Upper lobe of left lung (tissue), 4 donors: Measurements from ENCODE around the gene SART1.

Experiments
- POLR2A ChIP-seq, 4 donors: fragments of 450-650 bp; IDR thresholded peaks; one replicate each; pipeline ENCODE4 v1.5.1; 2016 to 2017; ENCODE audit warnings: antibody characterized with exemption in 4 of 4, mild to moderate bottlenecking in 2 of 4
- POLR2AphosphoS5 ChIP-seq, 2 donors: sonication (generic); formaldehyde crosslinking; IDR thresholded peaks; one replicate each; pipeline ENCODE4 v1.5.1; 2017; ENCODE audit warnings: antibody characterized with exemption in 2 of 2
- TF ChIP-seq, protein P1 (sequence below), 6 experiments: fragments of 450-650 bp in 4 of 6; fragments of 200-600 bp in 2 of 6; sonication (generic) in 2 of 6; IDR thresholded peaks; one replicate each; pipeline ENCODE4 v1.5.1; 2016 to 2019; ENCODE audit warnings: antibody characterized with exemption in 6 of 6

DNA sequence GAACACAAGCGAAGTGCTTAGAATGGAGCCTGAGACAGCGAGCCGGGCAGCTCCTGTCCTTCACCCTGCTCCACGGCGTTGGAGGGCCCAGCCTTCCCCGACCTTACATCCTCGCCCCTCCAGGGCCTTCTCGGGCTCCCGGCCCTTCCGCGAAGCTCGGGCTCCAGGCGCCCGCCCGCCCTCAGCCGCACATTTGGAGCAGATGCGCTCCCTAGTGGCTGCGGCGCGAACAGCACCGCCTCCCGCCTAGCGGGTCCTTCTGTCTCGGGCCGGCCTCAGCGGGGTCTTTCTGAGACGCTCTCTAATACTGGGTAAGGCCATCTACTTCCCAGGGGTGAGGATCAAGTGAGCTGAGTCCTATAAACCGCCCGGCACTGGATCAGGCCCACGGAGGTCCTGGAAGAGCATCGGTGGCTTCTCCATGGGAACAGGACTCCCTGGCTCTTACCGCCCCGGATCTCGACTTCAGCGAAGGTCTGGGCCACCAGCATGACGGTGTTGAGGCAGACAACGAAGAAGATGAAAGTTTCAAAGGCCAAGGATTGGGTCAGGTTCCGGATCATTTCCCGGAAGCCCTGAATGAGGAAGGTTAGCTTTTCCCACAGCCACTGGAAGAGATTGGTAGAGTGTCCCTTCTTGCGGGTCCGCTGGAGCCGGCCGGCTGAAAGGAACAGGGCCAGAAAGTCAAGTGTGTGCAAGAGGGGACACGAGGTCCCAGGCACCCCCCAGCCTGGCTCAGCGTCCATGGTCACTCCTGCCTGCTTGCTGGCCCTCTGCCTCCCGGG, 61.1 kb downstream of the SART1 start:
- TF ChIP-seq POLR2A (IDR thresholded peaks at IDR 0.05): no peak
- TF ChIP-seq POLR2AphosphoS5 (IDR thresholded peaks at IDR 0.05): no peak
- TF ChIP-seq, protein P1, sequence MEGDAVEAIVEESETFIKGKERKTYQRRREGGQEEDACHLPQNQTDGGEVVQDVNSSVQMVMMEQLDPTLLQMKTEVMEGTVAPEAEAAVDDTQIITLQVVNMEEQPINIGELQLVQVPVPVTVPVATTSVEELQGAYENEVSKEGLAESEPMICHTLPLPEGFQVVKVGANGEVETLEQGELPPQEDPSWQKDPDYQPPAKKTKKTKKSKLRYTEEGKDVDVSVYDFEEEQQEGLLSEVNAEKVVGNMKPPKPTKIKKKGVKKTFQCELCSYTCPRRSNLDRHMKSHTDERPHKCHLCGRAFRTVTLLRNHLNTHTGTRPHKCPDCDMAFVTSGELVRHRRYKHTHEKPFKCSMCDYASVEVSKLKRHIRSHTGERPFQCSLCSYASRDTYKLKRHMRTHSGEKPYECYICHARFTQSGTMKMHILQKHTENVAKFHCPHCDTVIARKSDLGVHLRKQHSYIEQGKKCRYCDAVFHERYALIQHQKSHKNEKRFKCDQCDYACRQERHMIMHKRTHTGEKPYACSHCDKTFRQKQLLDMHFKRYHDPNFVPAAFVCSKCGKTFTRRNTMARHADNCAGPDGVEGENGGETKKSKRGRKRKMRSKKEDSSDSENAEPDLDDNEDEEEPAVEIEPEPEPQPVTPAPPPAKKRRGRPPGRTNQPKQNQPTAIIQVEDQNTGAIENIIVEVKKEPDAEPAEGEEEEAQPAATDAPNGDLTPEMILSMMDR (IDR thresholded peaks at IDR 0.05): peak; percentile 95 to 100 (median 96)
